Epithelial cell of proximal tubule (primary cell): ENCODE measurements around the gene SLC4A9. TPM values are rescaled to one million over a fixed set of nuclear protein-coding genes. Genes with fewer than 3 reads are reported as not detected.

Experiments used
- DNase-seq: peaks from one replicate; pipeline ENCODE4 v3.0.0-alpha.2; 2011; ENCODE audit warnings: low read depth
- H3K4me3 ChIP-seq: 2 replicates; pipeline ENCODE4 v1.5.1; 2011; ENCODE audit warnings: low read depth, mild to moderate bottlenecking, low read length
- total RNA-seq: library from RNA; depleted of rRNA; stranded (reverse); fragments of >200 nt; gene quantifications from 2 replicates; pipeline ENCODE4 v1.2.3, GENCODE V29; 2015
- TF ChIP-seq, protein P1 (sequence below): conservative IDR thresholded peaks from 2 replicates; pipeline ENCODE4 v1.5.1; 2012; ENCODE audit warnings: low read depth, mild to moderate bottlenecking, low read length

SLC4A9 gene
- total RNA-seq, 1 donor from 2014 or later, result not detected

DNA sequence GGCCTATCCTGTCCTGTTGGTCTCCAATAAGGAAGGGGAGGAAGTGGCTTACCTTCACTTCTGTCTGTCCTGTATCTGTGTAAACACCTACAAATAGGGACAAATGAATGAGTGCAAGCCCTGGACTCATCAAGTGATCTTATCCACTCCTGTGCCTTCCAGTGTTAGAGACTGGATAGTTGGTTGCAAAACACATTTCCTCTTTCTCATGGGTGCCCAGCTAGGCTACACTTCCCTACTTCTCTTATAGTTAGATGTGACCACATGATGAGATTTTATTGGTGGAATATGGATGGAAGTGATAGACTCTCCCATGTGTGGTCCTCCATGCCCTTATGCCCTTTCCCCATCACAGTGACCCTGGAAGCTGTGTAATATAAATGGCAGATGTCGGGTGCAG lies 40.2 kb upstream of the SLC4A9 start:
- no peak overlapping the region for H3K4me3 ChIP-seq
- TF ChIP-seq, protein P1, sequence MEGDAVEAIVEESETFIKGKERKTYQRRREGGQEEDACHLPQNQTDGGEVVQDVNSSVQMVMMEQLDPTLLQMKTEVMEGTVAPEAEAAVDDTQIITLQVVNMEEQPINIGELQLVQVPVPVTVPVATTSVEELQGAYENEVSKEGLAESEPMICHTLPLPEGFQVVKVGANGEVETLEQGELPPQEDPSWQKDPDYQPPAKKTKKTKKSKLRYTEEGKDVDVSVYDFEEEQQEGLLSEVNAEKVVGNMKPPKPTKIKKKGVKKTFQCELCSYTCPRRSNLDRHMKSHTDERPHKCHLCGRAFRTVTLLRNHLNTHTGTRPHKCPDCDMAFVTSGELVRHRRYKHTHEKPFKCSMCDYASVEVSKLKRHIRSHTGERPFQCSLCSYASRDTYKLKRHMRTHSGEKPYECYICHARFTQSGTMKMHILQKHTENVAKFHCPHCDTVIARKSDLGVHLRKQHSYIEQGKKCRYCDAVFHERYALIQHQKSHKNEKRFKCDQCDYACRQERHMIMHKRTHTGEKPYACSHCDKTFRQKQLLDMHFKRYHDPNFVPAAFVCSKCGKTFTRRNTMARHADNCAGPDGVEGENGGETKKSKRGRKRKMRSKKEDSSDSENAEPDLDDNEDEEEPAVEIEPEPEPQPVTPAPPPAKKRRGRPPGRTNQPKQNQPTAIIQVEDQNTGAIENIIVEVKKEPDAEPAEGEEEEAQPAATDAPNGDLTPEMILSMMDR, result no peak
- DNase-seq, result no peak

DNA sequence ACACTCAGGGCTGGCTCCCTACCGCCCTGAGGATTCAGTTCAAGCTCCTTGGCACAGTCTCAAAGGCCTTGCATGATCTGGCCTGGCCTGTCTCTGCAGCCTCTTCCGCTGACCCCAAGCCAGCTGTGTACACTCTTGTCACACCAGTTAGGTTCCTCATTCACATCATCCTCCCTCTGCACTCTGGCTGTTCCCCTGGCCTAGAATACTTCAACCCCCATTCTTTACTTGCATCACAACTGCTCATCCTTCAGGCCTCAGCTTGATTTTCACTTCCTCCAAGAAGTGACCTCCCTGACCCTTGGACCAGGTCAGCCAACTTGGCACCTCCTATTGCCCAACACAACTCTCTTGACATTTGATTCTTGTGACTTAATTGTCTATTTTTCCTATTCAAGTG lies 38.2 kb upstream of the SLC4A9 start:
- H3K4me3 ChIP-seq, result no peak overlapping the region
- TF ChIP-seq, protein P1, result no peak
- no peak for DNase-seq

DNA sequence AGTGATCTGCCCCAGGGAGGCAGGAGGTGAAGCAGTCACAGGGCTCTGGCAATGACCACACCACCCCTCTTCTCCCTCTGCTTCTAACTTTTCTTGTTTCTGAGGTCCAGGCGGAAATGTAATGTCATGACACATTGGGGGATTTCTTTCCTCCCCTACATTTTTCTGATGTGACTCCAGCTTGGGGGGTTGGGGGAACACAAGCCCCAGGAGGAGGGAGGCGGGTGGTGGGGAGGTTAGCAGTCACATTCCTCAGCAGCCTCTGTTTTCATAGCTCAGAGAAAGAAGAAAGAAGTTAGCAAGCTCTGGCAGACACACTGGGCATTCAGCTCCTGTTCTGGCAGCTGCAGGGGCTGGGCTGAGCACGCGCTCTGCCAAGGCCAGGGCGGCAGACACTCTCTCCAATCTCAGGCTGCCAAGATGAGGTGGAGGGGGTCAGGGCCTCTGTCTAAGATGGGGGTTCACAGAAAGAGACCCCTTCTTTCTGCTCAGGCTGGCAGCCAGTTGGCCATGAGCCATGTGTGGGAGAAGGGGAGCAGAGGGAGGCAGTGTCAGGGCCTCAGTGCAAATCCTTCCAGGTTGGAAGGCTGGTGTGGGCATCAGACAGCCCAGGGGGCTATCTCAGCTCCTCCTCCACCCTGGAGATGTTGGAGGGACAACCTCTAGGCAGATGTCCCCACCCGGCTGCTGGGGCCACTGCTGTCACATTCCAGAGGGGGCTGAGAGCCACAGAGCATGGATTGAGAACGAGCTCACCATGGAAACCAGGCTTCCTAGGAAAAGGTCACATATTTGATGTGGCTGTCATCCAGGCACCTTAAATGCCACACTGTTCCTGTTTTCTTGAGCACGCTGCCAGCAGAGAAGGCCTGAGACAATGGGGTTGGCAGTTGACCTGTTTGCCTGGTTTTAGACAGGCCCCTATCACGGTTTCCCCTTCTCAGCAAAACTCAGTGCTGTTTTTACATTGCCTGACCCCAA lies 37.0 kb upstream of the SLC4A9 start:
- DNase-seq, result peak; percentile 83
- TF ChIP-seq, protein P1, result no peak
- H3K4me3 ChIP-seq, result no peak overlapping the region

DNA sequence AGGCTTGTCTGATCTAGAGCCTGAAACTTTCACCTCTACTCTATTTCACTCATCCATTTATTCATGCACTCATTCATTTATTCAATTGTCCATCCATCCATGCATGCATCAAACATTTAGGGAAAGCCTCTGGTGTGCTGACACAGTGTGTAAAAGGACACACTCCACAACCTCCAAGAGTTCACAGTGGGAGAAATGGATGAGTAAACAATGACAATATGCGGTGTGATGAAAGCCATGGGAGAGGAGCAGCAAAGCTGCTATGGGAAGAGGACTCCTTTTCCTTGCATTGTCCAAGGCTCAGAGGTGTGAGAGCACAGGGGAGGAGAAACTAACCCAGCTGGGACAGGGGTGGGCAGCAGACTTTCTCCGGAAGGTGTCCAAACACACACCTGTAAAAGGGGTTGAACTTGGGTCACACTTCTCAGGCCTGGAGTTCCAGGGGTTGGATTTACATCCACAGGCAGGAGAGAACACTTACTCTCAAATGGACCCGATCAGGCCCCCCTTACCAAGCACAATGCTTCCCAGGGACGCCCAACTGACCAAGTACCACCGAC lies 35.9 kb upstream of the SLC4A9 start:
- TF ChIP-seq, protein P1, result no peak
- DNase-seq, result peak; percentile 76
- no peak overlapping the region for H3K4me3 ChIP-seq

DNA sequence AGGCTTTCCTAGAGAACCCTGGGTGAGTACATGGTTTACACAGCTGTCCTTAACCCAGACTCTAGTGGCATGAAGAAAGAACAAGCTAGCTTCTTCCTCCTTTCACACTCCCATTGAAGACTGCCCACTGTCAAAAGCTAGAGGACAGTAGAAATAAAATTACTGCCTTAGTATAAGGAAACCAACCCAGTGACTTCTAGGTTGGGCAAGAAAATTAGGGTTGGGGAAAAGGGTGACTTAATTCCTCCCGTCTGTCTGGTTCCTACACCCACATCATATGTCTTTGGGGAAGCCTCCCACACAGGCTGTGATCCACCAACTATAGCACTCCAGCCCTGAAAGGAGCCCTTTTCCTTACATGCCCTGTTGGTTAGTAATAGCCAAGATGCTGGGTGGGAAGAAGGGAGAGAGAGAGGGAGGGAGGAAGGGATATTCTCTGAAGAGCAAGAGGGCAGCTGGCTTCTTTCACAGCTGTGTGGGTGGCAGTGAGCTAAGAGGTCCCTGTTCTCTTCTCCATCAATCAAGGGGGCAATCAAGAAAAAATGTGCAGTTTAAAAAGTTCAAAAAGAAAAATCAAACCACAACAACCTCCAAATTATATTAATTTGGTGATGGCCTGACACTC lies 35.3 kb upstream of the SLC4A9 start:
- no peak overlapping the region for H3K4me3 ChIP-seq
- DNase-seq, result no peak
- TF ChIP-seq, protein P1, result no peak

DNA sequence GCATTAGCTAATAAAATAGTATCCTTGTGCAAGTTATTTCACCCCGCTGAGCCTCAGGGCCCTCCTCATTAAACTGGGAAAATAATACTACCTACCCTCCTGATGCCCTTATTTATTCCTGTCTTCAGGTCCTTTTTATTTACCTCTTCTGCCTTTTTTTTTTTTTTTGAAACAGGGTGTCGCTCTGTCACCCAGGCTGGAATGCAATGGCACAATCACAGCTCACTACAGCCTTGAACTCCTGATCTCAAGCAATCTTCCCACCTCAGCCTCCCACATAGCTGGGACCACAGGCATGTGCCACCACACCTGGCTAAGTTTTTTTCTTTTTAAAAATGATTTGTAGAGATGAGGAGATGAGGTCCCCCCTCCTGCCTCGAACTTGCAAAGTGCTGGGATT lies 34.5 kb upstream of the SLC4A9 start:
- H3K4me3 ChIP-seq, result no peak overlapping the region
- TF ChIP-seq, protein P1, result no peak
- DNase-seq, result no peak
